ENCODE results near the gene ANK3.

- no peak for TF ChIP-seq POLR2A (IDR thresholded peaks at IDR 0.05)
- no peak for TF ChIP-seq CTCF (IDR thresholded peaks at IDR 0.05)
- no peak for TF ChIP-seq POLR2AphosphoS5 (IDR thresholded peaks at IDR 0.05; ENCODE audit: insufficient read depth in 1 of 2, low read depth in 1 of 2)
Measured at GRCh38 chr10:60299961-60300883, 89.5 kb downstream of the ANK3 start.

Measured in vagina (tissue), 2 donors.